NCI-H187 (cell line): ENCODE data around the gene CNOT4.
"Not testable (repeated sequence)": the region's sequence is repeated elsewhere in the genome, so short reads cannot be mapped to it uniquely, and the experiment has no call there.

Experiments
- DNase-seq, 2 experiments: peaks; one replicate each; lab custom pipeline; 2025; lab: John Stamatoyannopoulos, UW

Gene CNOT4

GRCh38 chr7:135322571-135323340 lies 187.1 kb downstream of the CNOT4 start:
- no peak for DNase-seq

GRCh38 chr7:135321556-135321955 lies 188.3 kb downstream of the CNOT4 start:
- DNase-seq, result no peak

GRCh38 chr7:135320953-135321352 lies 188.9 kb downstream of the CNOT4 start:
- DNase-seq, result not testable (repeated sequence)

GRCh38 chr7:135320268-135320667 lies 189.6 kb downstream of the CNOT4 start:
- no peak for DNase-seq

- no peak for DNase-seq
Measured at GRCh38 chr7:135317676-135318325, 192.1 kb downstream of the CNOT4 start.

GRCh38 chr7:135316648-135317313 lies 193.1 kb downstream of the CNOT4 start:
- DNase-seq, result no peak

- no peak for DNase-seq
Measured at GRCh38 chr7:135313971-135314370, 195.9 kb downstream of the CNOT4 start.
